HG03066 (cell line): ENCODE measurements around the gene OR1F1.
"Not testable (repeated sequence)": the region's sequence is repeated elsewhere in the genome, so short reads cannot be mapped to it uniquely, and the experiment has no call there.

Source experiments
- ATAC-seq: cut with Tn5 transposase; IDR thresholded peaks from one replicate; pipeline ENCODE4 v1.9.1; 2021; ENCODE audit warnings: low read depth; ENCODE audit not compliant: unreplicated experiment

Gene OR1F1

GRCh38 chr16:3171855-3172593 is 16.0 kb upstream of the OR1F1 start:
- ATAC-seq: no peak

GRCh38 chr16:3173892-3174617 is 13.9 kb upstream of the OR1F1 start:
- ATAC-seq: no peak

GRCh38 chr16:3174618-3175148 is 13.3 kb upstream of the OR1F1 start:
- no peak for ATAC-seq

- ATAC-seq: no peak
Observed at GRCh38 chr16:3175157-3176093, 12.6 kb upstream of the OR1F1 start.

GRCh38 chr16:3179651-3180050 is 8.4 kb upstream of the OR1F1 start:
- no peak for ATAC-seq

GRCh38 chr16:3180445-3180878 is 7.5 kb upstream of the OR1F1 start:
- ATAC-seq: no peak

GRCh38 chr16:3182293-3182607 is 5.8 kb upstream of the OR1F1 start:
- ATAC-seq: not testable (repeated sequence)

GRCh38 chr16:3182608-3183444 is 5.2 kb upstream of the OR1F1 start:
- no peak for ATAC-seq

GRCh38 chr16:3183445-3184139 is 4.4 kb upstream of the OR1F1 start:
- ATAC-seq: no peak

GRCh38 chr16:3186946-3187690 is 886 bp upstream of the OR1F1 start:
- ATAC-seq: no peak

- ATAC-seq: no peak
Observed at GRCh38 chr16:3188675-3188924, 596 bp downstream of the OR1F1 start.

GRCh38 chr16:3188925-3189825 is 1.2 kb downstream of the OR1F1 start:
- no peak for ATAC-seq

GRCh38 chr16:3189869-3190268 is 1.9 kb downstream of the OR1F1 start:
- no peak for ATAC-seq

GRCh38 chr16:3190949-3191353 is 2.9 kb downstream of the OR1F1 start:
- no peak for ATAC-seq

- ATAC-seq: no peak
Observed at GRCh38 chr16:3192476-3193019, 4.5 kb downstream of the OR1F1 start.

GRCh38 chr16:3193221-3194212 is 5.5 kb downstream of the OR1F1 start:
- no peak for ATAC-seq

GRCh38 chr16:3194792-3195191 is 6.8 kb downstream of the OR1F1 start:
- no peak for ATAC-seq
